ENCODE measurements around the gene KRT2. TPM values are rescaled to one million over a fixed set of nuclear protein-coding genes. Genes with fewer than 3 reads are reported as not detected.

The KRT2 gene
- total RNA-seq, 1 donor from 2014 or later, result not detected

- Histone ChIP-seq H3K9me3 (ENCODE audit: insufficient read depth, low read depth, low read length) (no peaks in the 10 kb centered on the region), H3K36me3 (ENCODE audit: insufficient read depth, low read length) (no peaks in the 10 kb centered on the region), H3K27me3 (ENCODE audit: insufficient read depth, low read length) (peaks cover 29% of the 10 kb centered on the region), H3K4me2 (ENCODE audit: low read length) (no peak overlapping the region), H4K20me1 (ENCODE audit: insufficient read depth, low read length) (no peaks in the 10 kb centered on the region), H3K79me2 (ENCODE audit: insufficient read depth, low read length) (no peaks in the 10 kb centered on the region), H3K4me1 (ENCODE audit: insufficient read depth, low read length) (no peaks in the 10 kb centered on the region), H3K27ac (ENCODE audit: low read depth, low read length) (no peak overlapping the region), H3K9ac (ENCODE audit: low read length) (no peak overlapping the region), H2AFZ (ENCODE audit: low read depth, low read length) (no peak overlapping the region), H3K4me3 (ENCODE audit: insufficient read depth, low read depth, low read length) (no peak overlapping the region)
- Mint-ChIP-seq H3K4me1 (ENCODE audit: low read depth, unreplicated experiment) (no peaks in the 10 kb centered on the region), H3K27me3 (ENCODE audit: low read depth, unreplicated experiment) (peaks cover 87% of the 10 kb centered on the region), H3K27ac (ENCODE audit: unreplicated experiment) (no peak overlapping the region), H3K9me3 (ENCODE audit: unreplicated experiment) (peaks cover 3% of the 10 kb centered on the region), H3K4me3 (ENCODE audit: unreplicated experiment) (no peak overlapping the region), H3K36me3 (ENCODE audit: low read depth, unreplicated experiment) (no peaks in the 10 kb centered on the region)
- DNase-seq (ENCODE audit: low read depth), result no peak
- no peak for TF ChIP-seq EZH2 (IDR thresholded peaks at IDR 0.05; ENCODE audit: insufficient read depth, low read length)
- TF ChIP-seq CTCF (IDR thresholded peaks at IDR 0.05; ENCODE audit: insufficient read depth, low read depth, low read length), result no peak
- no peak for FAIRE-seq
These were observed 30.3 kb upstream of the KRT2 start for GRCh38 chr12:52682381-52682660.

DNA sequence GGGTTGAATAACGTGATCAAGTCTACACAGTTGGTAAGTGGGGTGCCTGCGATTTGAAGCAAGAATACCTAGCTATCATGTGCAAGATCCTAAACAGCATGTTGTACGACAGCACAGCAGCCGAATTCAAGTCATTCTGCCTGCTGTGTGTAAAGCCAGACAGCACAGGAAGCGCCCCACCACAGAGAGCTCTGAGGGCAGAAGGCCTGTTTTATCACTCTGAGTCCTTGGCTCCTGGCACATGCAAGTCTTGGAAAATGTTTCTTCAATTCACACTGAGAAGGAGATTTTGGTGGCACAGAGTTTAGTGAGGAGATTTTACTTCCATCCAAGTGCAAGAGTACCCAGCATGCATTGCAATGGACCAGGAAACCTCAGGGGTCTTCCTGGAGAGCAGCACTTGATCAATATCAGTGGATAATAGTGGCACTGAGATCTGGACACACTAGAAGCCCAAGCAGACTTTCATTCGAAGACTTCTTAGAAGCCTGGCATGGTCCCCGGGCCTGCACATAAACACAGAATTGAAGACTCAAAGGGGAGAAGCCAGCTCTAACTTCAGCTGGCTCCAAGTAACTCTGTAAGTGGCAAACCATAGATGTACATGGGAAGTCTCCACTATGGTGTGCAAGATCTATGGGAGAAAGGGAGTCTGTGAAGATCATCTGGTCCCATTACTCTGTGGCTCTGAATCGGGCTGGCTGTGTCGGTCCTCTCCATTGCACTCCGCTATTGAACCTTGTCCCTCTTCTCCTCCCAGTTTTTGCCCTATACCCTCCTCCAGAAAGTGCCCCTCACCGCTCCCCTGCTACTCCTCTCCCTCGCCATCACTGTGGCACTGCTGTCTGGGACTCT lies 29.7 kb upstream of the KRT2 start:
- Histone ChIP-seq H3K27me3 (ENCODE audit: insufficient read depth, low read length) (peaks cover 26% of the 10 kb centered on the region), H3K4me1 (ENCODE audit: insufficient read depth, low read length) (no peaks in the 10 kb centered on the region), H3K9ac (ENCODE audit: low read length) (no peak overlapping the region), H3K27ac (ENCODE audit: low read depth, low read length) (no peak overlapping the region), H3K4me2 (ENCODE audit: low read length) (no peak overlapping the region), H3K9me3 (ENCODE audit: insufficient read depth, low read depth, low read length) (no peaks in the 10 kb centered on the region), H3K79me2 (ENCODE audit: insufficient read depth, low read length) (no peaks in the 10 kb centered on the region), H3K4me3 (ENCODE audit: insufficient read depth, low read depth, low read length) (no peak overlapping the region), H2AFZ (ENCODE audit: low read depth, low read length) (no peak overlapping the region), H3K36me3 (ENCODE audit: insufficient read depth, low read length) (no peaks in the 10 kb centered on the region), H4K20me1 (ENCODE audit: insufficient read depth, low read length) (no peaks in the 10 kb centered on the region)
- Mint-ChIP-seq H3K4me3 (ENCODE audit: unreplicated experiment) (no peak overlapping the region), H3K9me3 (ENCODE audit: unreplicated experiment) (peaks cover 3% of the 10 kb centered on the region), H3K4me1 (ENCODE audit: low read depth, unreplicated experiment) (no peaks in the 10 kb centered on the region), H3K27me3 (ENCODE audit: low read depth, unreplicated experiment) (peaks cover 86% of the 10 kb centered on the region), H3K36me3 (ENCODE audit: low read depth, unreplicated experiment) (no peaks in the 10 kb centered on the region), H3K27ac (ENCODE audit: unreplicated experiment) (no peak overlapping the region)
- DNase-seq (ENCODE audit: low read depth) (no peak), FAIRE-seq (no peak)
- TF ChIP-seq CTCF (IDR thresholded peaks at IDR 0.05; ENCODE audit: insufficient read depth, low read depth, low read length) (no peak), EZH2 (IDR thresholded peaks at IDR 0.05; ENCODE audit: insufficient read depth, low read length) (no peak)

DNA sequence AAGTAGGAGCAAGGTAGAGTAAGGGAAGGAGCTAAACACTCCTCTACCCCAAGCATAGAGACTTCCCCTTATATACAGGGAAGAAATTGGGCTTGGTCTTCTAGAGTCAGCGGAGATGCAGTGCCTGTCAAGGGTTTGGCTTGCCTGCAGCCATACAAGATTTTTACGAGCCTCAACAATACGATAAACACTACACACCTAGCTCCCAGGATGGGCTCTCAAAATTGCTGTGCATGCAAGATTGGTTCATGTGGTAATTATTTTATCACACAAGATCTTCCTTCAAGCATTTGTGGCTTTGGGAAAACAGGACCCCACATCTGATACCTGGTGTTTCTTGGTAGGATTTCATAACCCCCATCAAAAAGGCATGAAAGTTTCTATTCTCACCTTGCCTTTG lies 28.4 kb upstream of the KRT2 start, which contains the start of gene KRT1:
TSS of gene KRT1 (minus strand) at position 45 of the 400 bp plus-strand sequence. CDS start 59 bp downstream, outside the sequence.
- no peak for TF ChIP-seq CTCF (IDR thresholded peaks at IDR 0.05; ENCODE audit: insufficient read depth, low read depth, low read length)
- TF ChIP-seq EZH2 (IDR thresholded peaks at IDR 0.05; ENCODE audit: insufficient read depth, low read length), result no peak
- Histone ChIP-seq H3K27ac (ENCODE audit: low read depth, low read length) (no peak within 1 kb of the TSS), H3K27me3 (ENCODE audit: insufficient read depth, low read length) (peaks cover 21% of the 10 kb centered on the region), H2AFZ (ENCODE audit: low read depth, low read length) (no peak within 1 kb of the TSS), H3K4me2 (ENCODE audit: low read length) (no peak within 1 kb of the TSS), H3K9ac (ENCODE audit: low read length) (no peak within 1 kb of the TSS), H3K4me1 (ENCODE audit: insufficient read depth, low read length) (no peaks in the 10 kb centered on the region), H3K79me2 (ENCODE audit: insufficient read depth, low read length) (no peaks in the 10 kb centered on the region), H3K9me3 (ENCODE audit: insufficient read depth, low read depth, low read length) (no peaks in the 10 kb centered on the region), H3K36me3 (ENCODE audit: insufficient read depth, low read length) (no peaks in the 10 kb centered on the region), H3K4me3 (ENCODE audit: insufficient read depth, low read depth, low read length) (no peak within 1 kb of the TSS), H4K20me1 (ENCODE audit: insufficient read depth, low read length) (no peaks in the 10 kb centered on the region)
- H3K36me3 Mint-ChIP-seq (ENCODE audit: low read depth, unreplicated experiment), result no peaks in the 10 kb centered on the region
- DNase-seq (ENCODE audit: low read depth), result no peak
- H3K9me3 Mint-ChIP-seq (ENCODE audit: unreplicated experiment), result peaks cover 5% of the 10 kb centered on the region
- H3K4me1 Mint-ChIP-seq (ENCODE audit: low read depth, unreplicated experiment), result no peaks in the 10 kb centered on the region
- no peak within 1 kb of the TSS for H3K27ac Mint-ChIP-seq (ENCODE audit: unreplicated experiment)
- FAIRE-seq, result no peak
- H3K27me3 Mint-ChIP-seq (ENCODE audit: low read depth, unreplicated experiment), result peaks cover 76% of the 10 kb centered on the region
- no peak within 1 kb of the TSS for H3K4me3 Mint-ChIP-seq (ENCODE audit: unreplicated experiment)

Measured in astrocyte (in vitro differentiated cells and primary cell).